ENCODE results near the gene EXTL2. TPM values are rescaled to one million over a fixed set of nuclear protein-coding genes. Genes with fewer than 3 reads are reported as not detected.

EXTL2 gene
- total and polyA plus RNA-seq, 2 donors (not counting 1 experiment from before 2014, with no cell fraction given), result 1.7 to 4.6 TPM

DNA sequence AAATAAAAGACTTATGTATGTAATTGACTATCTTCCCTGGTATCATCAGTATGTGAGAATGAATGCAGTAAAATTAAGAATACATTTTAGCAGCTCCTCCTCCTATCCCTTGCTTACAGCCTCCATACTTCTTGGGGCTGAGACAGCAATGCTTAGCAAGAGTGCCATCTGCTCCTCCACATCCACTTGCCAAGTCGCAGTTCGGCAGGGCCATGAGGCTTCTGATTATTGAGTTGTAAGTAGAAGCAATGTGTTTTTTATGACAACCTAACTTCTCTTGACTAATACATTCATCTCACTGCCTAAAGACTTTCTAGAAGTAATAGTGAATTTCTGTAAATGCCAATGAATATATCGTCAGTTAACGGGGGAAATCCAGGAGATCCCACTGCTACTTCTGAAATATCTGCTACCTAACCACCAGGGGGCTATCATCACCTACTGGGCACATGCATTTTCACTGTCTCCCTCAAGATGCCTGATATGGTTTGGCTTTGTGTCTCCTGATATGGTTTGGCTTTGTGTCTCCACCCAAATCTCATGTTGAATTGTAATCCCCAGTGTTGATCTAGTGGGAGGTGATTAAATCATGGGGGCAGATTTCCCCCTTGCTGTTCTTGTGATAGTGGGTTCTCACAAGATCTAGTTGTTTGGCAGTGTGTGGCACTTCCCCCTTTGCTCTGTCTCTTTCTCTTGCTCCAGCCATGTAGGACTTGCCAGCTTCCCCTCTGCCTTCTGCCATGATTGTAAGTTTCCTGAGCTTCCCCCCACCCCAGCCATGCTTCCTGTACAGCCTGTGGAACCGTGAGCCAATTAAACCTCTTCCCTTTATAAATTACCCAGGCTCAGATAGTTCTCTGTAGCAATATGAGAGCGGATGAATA, 59.6 kb downstream of the EXTL2 start:
- CTCF ChIA-PET, result interaction anchor here (1.0 kb wide), 1 partner anchor 11 kb away, joined by 3 read pairs; no protein-coding TSS in a partner anchor
- intact Hi-C loops (cut with micrococcal nuclease), result no loop called here
- Histone ChIP-seq H3K4me1 (ENCODE audit: control insufficient read depth in 2 of 2, insufficient read depth in 2 of 2, low read length in 2 of 2) (no peaks in the 10 kb centered on the region), H3K4me3 (ENCODE audit: control extremely low read depth in 1 of 5, extremely low read depth in 1 of 5, insufficient read depth in 1 of 5, low read depth in 2 of 5, low read length in 4 of 5) (no peak overlapping the region), H2AFZ (ENCODE audit: insufficient read depth, low read depth, low read length, poor library complexity, severe bottlenecking) (no peak overlapping the region), H3K27me3 (replicated peaks in 1 of 4; ENCODE audit: control extremely low read depth in 1 of 4, control insufficient read depth in 3 of 4, insufficient read depth in 4 of 4, low read length in 3 of 4) (no peaks in the 10 kb centered on the region), H4K20me1 (ENCODE audit: control insufficient read depth, insufficient read depth, low read length, poor library complexity, severe bottlenecking) (no peaks in the 10 kb centered on the region), H3K9ac (ENCODE audit: low read length) (no peak overlapping the region), H3K4me2 (replicated peaks; ENCODE audit: low read depth, low read length, poor library complexity, severe bottlenecking) (no peak overlapping the region), H3K27ac (ENCODE audit: low read length in 2 of 2) (no peak overlapping the region), H3K36me3 (replicated peaks in 1 of 2; ENCODE audit: control extremely low read depth in 1 of 2, control insufficient read depth in 1 of 2, extremely low read depth in 1 of 2, insufficient read depth in 2 of 2, low read length in 1 of 2) (no peaks in the 10 kb centered on the region), H3K79me2 (ENCODE audit: control insufficient read depth, insufficient read depth, low read length) (no peaks in the 10 kb centered on the region), H3K9me3 (ENCODE audit: control extremely low read depth in 1 of 3, control insufficient read depth in 2 of 3, insufficient read depth in 1 of 3, low read length in 2 of 3) (no peaks in the 10 kb centered on the region)
- Mint-ChIP-seq H3K4me1 (no peaks in the 10 kb centered on the region), H3K9me3 (ENCODE audit: insufficient read depth) (peaks cover under 1% of the 10 kb centered on the region), H3K4me3 (no peak overlapping the region), H3K27ac (no peak overlapping the region), H3K27me3 (peaks cover 5% of the 10 kb centered on the region)
- WGBS (ENCODE audit: insufficient coverage), result no CpG with 5 or more reads among the region's 6 CpGs
- POLR2A ChIA-PET, result no interaction called here
- no peak for TF ChIP-seq EZH2 (IDR thresholded peaks at IDR 0.05; ENCODE audit: borderline replicate concordance, insufficient read depth, low read depth, low read length, poor library complexity, severe bottlenecking)
- TF ChIP-seq, protein P1, sequence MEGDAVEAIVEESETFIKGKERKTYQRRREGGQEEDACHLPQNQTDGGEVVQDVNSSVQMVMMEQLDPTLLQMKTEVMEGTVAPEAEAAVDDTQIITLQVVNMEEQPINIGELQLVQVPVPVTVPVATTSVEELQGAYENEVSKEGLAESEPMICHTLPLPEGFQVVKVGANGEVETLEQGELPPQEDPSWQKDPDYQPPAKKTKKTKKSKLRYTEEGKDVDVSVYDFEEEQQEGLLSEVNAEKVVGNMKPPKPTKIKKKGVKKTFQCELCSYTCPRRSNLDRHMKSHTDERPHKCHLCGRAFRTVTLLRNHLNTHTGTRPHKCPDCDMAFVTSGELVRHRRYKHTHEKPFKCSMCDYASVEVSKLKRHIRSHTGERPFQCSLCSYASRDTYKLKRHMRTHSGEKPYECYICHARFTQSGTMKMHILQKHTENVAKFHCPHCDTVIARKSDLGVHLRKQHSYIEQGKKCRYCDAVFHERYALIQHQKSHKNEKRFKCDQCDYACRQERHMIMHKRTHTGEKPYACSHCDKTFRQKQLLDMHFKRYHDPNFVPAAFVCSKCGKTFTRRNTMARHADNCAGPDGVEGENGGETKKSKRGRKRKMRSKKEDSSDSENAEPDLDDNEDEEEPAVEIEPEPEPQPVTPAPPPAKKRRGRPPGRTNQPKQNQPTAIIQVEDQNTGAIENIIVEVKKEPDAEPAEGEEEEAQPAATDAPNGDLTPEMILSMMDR (IDR thresholded peaks at IDR 0.05), result peak; percentile 54
- DNase-seq, result peak; percentile 21
- no peak for ATAC-seq (ENCODE audit: low read depth)

Data from B cell (primary cell).